Measurements from ENCODE around the gene RRP7A. TPM values are rescaled to one million over a fixed set of nuclear protein-coding genes. Genes with fewer than 3 reads are reported as not detected.
"Not testable (repeated sequence)": the region's sequence is repeated elsewhere in the genome, so short reads cannot be mapped to it uniquely, and the experiment has no call there.

Gene RRP7A
- total RNA-seq: 21.5 and 29.0 TPM in 2 replicates

GRCh38 chr22:42519525-42520401 lies at the start of gene RRP7A:
TSS of gene RRP7A (minus strand) at chr22:42519796. CDS start at chr22:42519786, 10 bp downstream.
- peak within 1 kb of the TSS; percentile 61 for H3K27ac ChIP-seq (ENCODE audit: low read depth, low read length)
- peaks cover 9% of the 10 kb centered on the region for H3K4me1 ChIP-seq (ENCODE audit: insufficient read depth, low read length)
- H3K27me3 ChIP-seq (ENCODE audit: insufficient read depth, low read length): no peaks in the 10 kb centered on the region
- peaks cover 9% of the 10 kb centered on the region for H3K36me3 ChIP-seq (ENCODE audit: insufficient read depth, low read length)
- peak within 1 kb of the TSS; percentile 92 for H3K4me2 ChIP-seq (ENCODE audit: insufficient read depth, low read length)
- peaks cover 9% of the 10 kb centered on the region for H4K20me1 ChIP-seq (ENCODE audit: insufficient read depth, low read length)
- no peak for TF ChIP-seq CTCF (IDR thresholded peaks at IDR 0.05; ENCODE audit: extremely low read depth, low read depth, low read length)
- DNase-seq (ENCODE audit: insufficient read length, low spot score, missing footprints): peak; percentile 97
- peak within 1 kb of the TSS; percentile 83 for H3K4me3 ChIP-seq (ENCODE audit: insufficient read depth, low read length)
- peak within 1 kb of the TSS; percentile 98 for H2AFZ ChIP-seq (ENCODE audit: low read length)
- peaks cover 25% of the 10 kb centered on the region for H3K79me2 ChIP-seq (ENCODE audit: insufficient read depth, low read length)
- H3K9me3 ChIP-seq (ENCODE audit: low read depth, low read length): no peaks in the 10 kb centered on the region

GRCh38 chr22:42567950-42568349 lies 48.4 kb upstream of the RRP7A start:
- not testable (repeated sequence) for H3K79me2 ChIP-seq (ENCODE audit: insufficient read depth, low read length); H3K4me3 ChIP-seq (ENCODE audit: insufficient read depth, low read length); DNase-seq (ENCODE audit: insufficient read length, low spot score, missing footprints); H3K4me1 ChIP-seq (ENCODE audit: insufficient read depth, low read length); H3K9me3 ChIP-seq (ENCODE audit: low read depth, low read length); H3K27ac ChIP-seq (ENCODE audit: low read depth, low read length); H3K36me3 ChIP-seq (ENCODE audit: insufficient read depth, low read length); H2AFZ ChIP-seq (ENCODE audit: low read length); H3K27me3 ChIP-seq (ENCODE audit: insufficient read depth, low read length); H4K20me1 ChIP-seq (ENCODE audit: insufficient read depth, low read length); H3K4me2 ChIP-seq (ENCODE audit: insufficient read depth, low read length)

GRCh38 chr22:42565956-42566355 lies 46.4 kb upstream of the RRP7A start:
- H2AFZ ChIP-seq (ENCODE audit: low read length): no peak overlapping the region
- DNase-seq (ENCODE audit: insufficient read length, low spot score, missing footprints): peak; percentile 27
- TF ChIP-seq CTCF (IDR thresholded peaks at IDR 0.05; ENCODE audit: extremely low read depth, low read depth, low read length): no peak
- H3K27ac ChIP-seq (ENCODE audit: low read depth, low read length): no peak overlapping the region
- no peaks in the 10 kb centered on the region for H3K27me3 ChIP-seq (ENCODE audit: insufficient read depth, low read length)
- no peaks in the 10 kb centered on the region for H3K36me3 ChIP-seq (ENCODE audit: insufficient read depth, low read length)
- H3K4me1 ChIP-seq (ENCODE audit: insufficient read depth, low read length): no peaks in the 10 kb centered on the region
- H3K79me2 ChIP-seq (ENCODE audit: insufficient read depth, low read length): no peaks in the 10 kb centered on the region
- no peak overlapping the region for H3K4me3 ChIP-seq (ENCODE audit: insufficient read depth, low read length)
- no peak overlapping the region for H3K4me2 ChIP-seq (ENCODE audit: insufficient read depth, low read length)
- no peaks in the 10 kb centered on the region for H3K9me3 ChIP-seq (ENCODE audit: low read depth, low read length)
- H4K20me1 ChIP-seq (ENCODE audit: insufficient read depth, low read length): no peaks in the 10 kb centered on the region

- Histone ChIP-seq H3K27ac (ENCODE audit: low read depth, low read length) (no peak overlapping the region), H2AFZ (ENCODE audit: low read length) (no peak overlapping the region), H4K20me1 (ENCODE audit: insufficient read depth, low read length) (no peaks in the 10 kb centered on the region), H3K4me3 (ENCODE audit: insufficient read depth, low read length) (no peak overlapping the region), H3K4me2 (ENCODE audit: insufficient read depth, low read length) (no peak overlapping the region), H3K79me2 (ENCODE audit: insufficient read depth, low read length) (no peaks in the 10 kb centered on the region), H3K9me3 (ENCODE audit: low read depth, low read length) (no peaks in the 10 kb centered on the region), H3K27me3 (ENCODE audit: insufficient read depth, low read length) (no peaks in the 10 kb centered on the region), H3K4me1 (ENCODE audit: insufficient read depth, low read length) (no peaks in the 10 kb centered on the region), H3K36me3 (ENCODE audit: insufficient read depth, low read length) (no peaks in the 10 kb centered on the region)
- DNase-seq (ENCODE audit: insufficient read length, low spot score, missing footprints): peak; percentile 50
- TF ChIP-seq CTCF (IDR thresholded peaks at IDR 0.05; ENCODE audit: extremely low read depth, low read depth, low read length): no peak
Observed at GRCh38 chr22:42564699-42565098, 45.1 kb upstream of the RRP7A start.

- not testable (repeated sequence) for DNase-seq (ENCODE audit: insufficient read length, low spot score, missing footprints); H3K9me3 ChIP-seq (ENCODE audit: low read depth, low read length); H3K36me3 ChIP-seq (ENCODE audit: insufficient read depth, low read length); H3K4me3 ChIP-seq (ENCODE audit: insufficient read depth, low read length); H3K4me1 ChIP-seq (ENCODE audit: insufficient read depth, low read length); H4K20me1 ChIP-seq (ENCODE audit: insufficient read depth, low read length); H3K27me3 ChIP-seq (ENCODE audit: insufficient read depth, low read length); H2AFZ ChIP-seq (ENCODE audit: low read length); H3K4me2 ChIP-seq (ENCODE audit: insufficient read depth, low read length); H3K27ac ChIP-seq (ENCODE audit: low read depth, low read length); H3K79me2 ChIP-seq (ENCODE audit: insufficient read depth, low read length)
Observed at GRCh38 chr22:42563943-42564342, 44.3 kb upstream of the RRP7A start.

All from osteoblast (primary cell).